Neural cell (in vitro differentiated cells): ENCODE data around the gene WDR36. TPM values are rescaled to one million over a fixed set of nuclear protein-coding genes. Genes with fewer than 3 reads are reported as not detected.

Source experiments
- H2AFZ ChIP-seq: fragments of 200-600, 300-800 bp; sonication (generic), shearing (Covaris generic); 2 replicates; pipeline ENCODE4 v1.6.0; 2014; ENCODE audit warnings: low read depth, mild to moderate bottlenecking, antibody characterized with exemption, low read length, moderate library complexity
- H3F3A ChIP-seq: fragments of 200-600 bp; shearing (Covaris generic); 2 replicates; pipeline ENCODE4 v1.6.1; 2016; ENCODE audit warnings: mild to moderate bottlenecking, moderate library complexity, mixed read lengths, antibody characterized with exemption, low read length; ENCODE audit not compliant: insufficient read depth, poor library complexity, severe bottlenecking
- H3K27ac ChIP-seq: fragments of 200-600, 300-800 bp; sonication (generic), shearing (Covaris generic); 2 replicates; pipeline ENCODE4 v1.5.1; 2014; ENCODE audit warnings: mild to moderate bottlenecking, low read length, moderate library complexity
- H3K27me3 ChIP-seq: fragments of 300-800, 200-600 bp; sonication (generic), shearing (Covaris generic); 2 replicates; pipeline ENCODE4 v1.6.0; 2014; ENCODE audit warnings: mild to moderate bottlenecking, low read depth, low read length, moderate library complexity; ENCODE audit not compliant: insufficient read depth
- H3K36me3 ChIP-seq: fragments of 300-800, 200-600 bp; sonication (generic), shearing (Covaris generic); 2 replicates; pipeline ENCODE4 v1.5.1; 2014; ENCODE audit warnings: mild to moderate bottlenecking, antibody characterized with exemption, low read length, moderate library complexity; ENCODE audit not compliant: insufficient read depth
- H3K4me2 ChIP-seq: fragments of 300-800, 200-600 bp; sonication (generic), shearing (Covaris generic); 2 replicates; pipeline ENCODE4 v1.6.0; 2014; ENCODE audit warnings: mild to moderate bottlenecking, low read length
- H3K4me3 ChIP-seq: fragments of 300-800, 200-600 bp; sonication (generic), shearing (Covaris generic); 2 replicates; pipeline ENCODE4 v1.5.1; 2014; ENCODE audit warnings: mild to moderate bottlenecking, low read length, moderate library complexity
- H3K79me2 ChIP-seq: fragments of 200-600 bp; shearing (Covaris generic); replicated peaks from 2 replicates; pipeline ENCODE4 v1.6.0; 2014; ENCODE audit warnings: mild to moderate bottlenecking, low read length, moderate library complexity; ENCODE audit not compliant: insufficient read depth
- H3K9ac ChIP-seq: fragments of 300-800, 200-600 bp; sonication (generic), shearing (Covaris generic); 2 replicates; pipeline ENCODE4 v1.6.1; 2016; ENCODE audit warnings: mild to moderate bottlenecking, low read length, mixed read lengths
- H3K9me2 ChIP-seq: fragments of 200-600 bp; shearing (Covaris generic); 2 replicates; pipeline ENCODE4 v1.6.1; 2016; ENCODE audit warnings: mild to moderate bottlenecking, low read length, mixed read lengths; ENCODE audit not compliant: insufficient read depth
- H3K9me3 ChIP-seq: fragments of 200-600, 300-800 bp; sonication (generic), shearing (Covaris generic); 2 replicates; pipeline ENCODE4 v1.6.1; 2016; ENCODE audit warnings: mild to moderate bottlenecking, mixed run types, low read length, moderate library complexity, mixed read lengths
- H4K20me1 ChIP-seq: fragments of 200-600 bp; shearing (Covaris generic); 2 replicates; pipeline ENCODE4 v1.6.1; 2016; ENCODE audit warnings: mild to moderate bottlenecking, mixed run types; ENCODE audit not compliant: insufficient read depth
- EP300 ChIP-seq: fragments of 450-650 bp; conservative IDR thresholded peaks from 2 replicates; pipeline ENCODE4 v1.6.1; 2014; ENCODE audit warnings: antibody characterized with exemption, mild to moderate bottlenecking, moderate library complexity; ENCODE audit not compliant: poor library complexity, severe bottlenecking
- EZH2 ChIP-seq: fragments of 200-600, 300-800 bp; shearing (Covaris generic), sonication (generic); IDR thresholded peaks from 2 replicates; pipeline ENCODE4 v1.6.1; 2014; ENCODE audit warnings: antibody characterized with exemption, low read length, borderline replicate concordance, mild to moderate bottlenecking; ENCODE audit not compliant: insufficient read depth, poor library complexity, severe bottlenecking
- MXI1 ChIP-seq: fragments of 450-650 bp; conservative IDR thresholded peaks from 2 replicates; pipeline ENCODE4 v1.6.1; 2014; ENCODE audit warnings: antibody characterized with exemption, mild to moderate bottlenecking; ENCODE audit not compliant: poor library complexity, severe bottlenecking
- POLR2AphosphoS5 ChIP-seq: IDR thresholded peaks from 2 replicates; pipeline ENCODE4 v1.6.1; 2012
- RAD21 ChIP-seq: fragments of 450-650 bp; conservative IDR thresholded peaks from 2 replicates; pipeline ENCODE4 v1.6.1; 2014; ENCODE audit warnings: antibody characterized with exemption, mild to moderate bottlenecking, moderate library complexity
- REST ChIP-seq: IDR thresholded peaks from 2 replicates; pipeline ENCODE4 v1.6.1; 2012; ENCODE audit warnings: borderline replicate concordance
- SMC3 ChIP-seq: fragments of 450-650 bp; conservative IDR thresholded peaks from 2 replicates; pipeline ENCODE4 v1.6.1; 2014; ENCODE audit warnings: antibody characterized with exemption, mild to moderate bottlenecking, moderate library complexity; ENCODE audit not compliant: poor library complexity
- TAF1 ChIP-seq: IDR thresholded peaks from 2 replicates; pipeline ENCODE4 v1.6.1; 2012; ENCODE audit warnings: low read depth
- polyA plus RNA-seq: library from polyadenylated mRNA; depleted of rRNA; stranded (reverse); fragments of >200 nt; gene quantifications from 2 replicates; pipeline ENCODE4 v1.2.3, GENCODE V29; 2014
- TF ChIP-seq, protein P1 (sequence below): fragments of 450-650 bp; IDR thresholded peaks from 2 replicates; pipeline ENCODE4 v1.5.1; 2014; ENCODE audit warnings: antibody characterized with exemption, mild to moderate bottlenecking, moderate library complexity; ENCODE audit not compliant: poor library complexity, severe bottlenecking

The WDR36 gene
- polyA plus RNA-seq, 1 donor from 2014 or later = 25.8 TPM

DNA sequence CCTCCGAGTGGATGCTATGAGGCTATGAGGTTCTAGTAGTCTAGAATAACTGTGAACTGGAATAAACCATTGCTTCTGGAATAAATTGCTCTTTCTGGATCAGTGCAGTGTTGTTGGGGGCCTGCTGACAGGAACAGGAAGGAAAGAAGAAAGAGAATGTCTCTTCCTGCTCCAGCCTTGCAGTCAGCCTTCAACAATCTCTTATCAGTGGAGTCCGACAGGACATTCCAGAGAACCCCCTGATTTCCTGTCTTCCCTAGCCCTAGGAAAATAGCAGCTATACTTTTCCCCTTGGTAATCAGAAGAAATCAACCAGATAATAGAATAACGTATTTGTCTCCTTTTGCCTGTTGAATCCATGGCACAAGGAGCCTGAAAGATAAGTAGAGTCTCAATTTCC is 55.4 kb downstream of the WDR36 start:
- no peaks in the 10 kb centered on the region for H4K20me1 ChIP-seq
- H3K79me2 ChIP-seq = no peaks in the 10 kb centered on the region
- H3K27ac ChIP-seq = no peak overlapping the region
- no peaks in the 10 kb centered on the region for H3F3A ChIP-seq
- no peak for TF ChIP-seq REST
- no peaks in the 10 kb centered on the region for H3K9me2 ChIP-seq
- no peak overlapping the region for H3K9ac ChIP-seq
- no peak overlapping the region for H3K4me3 ChIP-seq
- no peaks in the 10 kb centered on the region for H3K27me3 ChIP-seq
- H3K9me3 ChIP-seq = no peaks in the 10 kb centered on the region
- H3K4me2 ChIP-seq = no peak overlapping the region
- H3K36me3 ChIP-seq = no peaks in the 10 kb centered on the region
- no peak overlapping the region for H2AFZ ChIP-seq

GRCh38 chr5:111151998-111152397 is 59.9 kb downstream of the WDR36 start:
- no peaks in the 10 kb centered on the region for H3F3A ChIP-seq
- TF ChIP-seq TAF1 (no peak), SMC3 (no peak), EP300 (no peak), POLR2AphosphoS5 (no peak), MXI1 (no peak), EZH2 (no peak), RAD21 (no peak), REST (no peak)
- TF ChIP-seq, protein P1, sequence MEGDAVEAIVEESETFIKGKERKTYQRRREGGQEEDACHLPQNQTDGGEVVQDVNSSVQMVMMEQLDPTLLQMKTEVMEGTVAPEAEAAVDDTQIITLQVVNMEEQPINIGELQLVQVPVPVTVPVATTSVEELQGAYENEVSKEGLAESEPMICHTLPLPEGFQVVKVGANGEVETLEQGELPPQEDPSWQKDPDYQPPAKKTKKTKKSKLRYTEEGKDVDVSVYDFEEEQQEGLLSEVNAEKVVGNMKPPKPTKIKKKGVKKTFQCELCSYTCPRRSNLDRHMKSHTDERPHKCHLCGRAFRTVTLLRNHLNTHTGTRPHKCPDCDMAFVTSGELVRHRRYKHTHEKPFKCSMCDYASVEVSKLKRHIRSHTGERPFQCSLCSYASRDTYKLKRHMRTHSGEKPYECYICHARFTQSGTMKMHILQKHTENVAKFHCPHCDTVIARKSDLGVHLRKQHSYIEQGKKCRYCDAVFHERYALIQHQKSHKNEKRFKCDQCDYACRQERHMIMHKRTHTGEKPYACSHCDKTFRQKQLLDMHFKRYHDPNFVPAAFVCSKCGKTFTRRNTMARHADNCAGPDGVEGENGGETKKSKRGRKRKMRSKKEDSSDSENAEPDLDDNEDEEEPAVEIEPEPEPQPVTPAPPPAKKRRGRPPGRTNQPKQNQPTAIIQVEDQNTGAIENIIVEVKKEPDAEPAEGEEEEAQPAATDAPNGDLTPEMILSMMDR = no peak
- H3K9me3 ChIP-seq = no peaks in the 10 kb centered on the region
- H3K9me2 ChIP-seq = no peaks in the 10 kb centered on the region
- no peak overlapping the region for H3K4me3 ChIP-seq
- no peak overlapping the region for H3K27ac ChIP-seq
- no peak overlapping the region for H3K4me2 ChIP-seq
- no peaks in the 10 kb centered on the region for H3K79me2 ChIP-seq
- no peaks in the 10 kb centered on the region for H4K20me1 ChIP-seq
- H3K27me3 ChIP-seq = no peaks in the 10 kb centered on the region
- no peaks in the 10 kb centered on the region for H3K36me3 ChIP-seq
- H3K9ac ChIP-seq = no peak overlapping the region
- H2AFZ ChIP-seq = no peak overlapping the region
